Duodenal mucosa (tissue), 2 donors: Measurements from ENCODE around the gene CLIC4.

ENCODE experiments used
- H3K27ac ChIP-seq: one replicate; pipeline ENCODE4 v1.7.0; 2013; ENCODE audit warnings: low read depth, low read length
- H3K27me3 ChIP-seq, 2 donors: one replicate each; pipeline ENCODE4 v1.7.0; 2013; ENCODE audit warnings: low read length in 2 of 2, control low read depth in 1 of 2; ENCODE audit not compliant: insufficient read depth in 2 of 2, control insufficient read depth in 1 of 2
- H3K36me3 ChIP-seq, 2 donors: one replicate each; pipeline ENCODE4 v1.7.0; 2013; ENCODE audit warnings: low read length in 2 of 2, control low read depth in 1 of 2; ENCODE audit not compliant: insufficient read depth in 2 of 2, control insufficient read depth in 1 of 2
- H3K4me1 ChIP-seq, 2 donors: one replicate each; pipeline ENCODE4 v1.7.0; 2013; ENCODE audit warnings: low read length in 2 of 2, control low read depth in 1 of 2; ENCODE audit not compliant: insufficient read depth in 2 of 2, control insufficient read depth in 1 of 2
- H3K4me3 ChIP-seq, 2 donors: one replicate each; pipeline ENCODE4 v1.7.0; 2013; ENCODE audit warnings: low read length in 2 of 2, low read depth in 1 of 2
- H3K9ac ChIP-seq, 2 donors: one replicate each; pipeline ENCODE4 v1.7.0; 2013; ENCODE audit warnings: low read length in 2 of 2, low read depth in 1 of 2
- H3K9me3 ChIP-seq, 2 donors: one replicate each; pipeline ENCODE4 v1.7.0; 2013; ENCODE audit warnings: low read length in 2 of 2, control low read depth in 1 of 2; ENCODE audit not compliant: control insufficient read depth in 1 of 2

The CLIC4 gene

DNA sequence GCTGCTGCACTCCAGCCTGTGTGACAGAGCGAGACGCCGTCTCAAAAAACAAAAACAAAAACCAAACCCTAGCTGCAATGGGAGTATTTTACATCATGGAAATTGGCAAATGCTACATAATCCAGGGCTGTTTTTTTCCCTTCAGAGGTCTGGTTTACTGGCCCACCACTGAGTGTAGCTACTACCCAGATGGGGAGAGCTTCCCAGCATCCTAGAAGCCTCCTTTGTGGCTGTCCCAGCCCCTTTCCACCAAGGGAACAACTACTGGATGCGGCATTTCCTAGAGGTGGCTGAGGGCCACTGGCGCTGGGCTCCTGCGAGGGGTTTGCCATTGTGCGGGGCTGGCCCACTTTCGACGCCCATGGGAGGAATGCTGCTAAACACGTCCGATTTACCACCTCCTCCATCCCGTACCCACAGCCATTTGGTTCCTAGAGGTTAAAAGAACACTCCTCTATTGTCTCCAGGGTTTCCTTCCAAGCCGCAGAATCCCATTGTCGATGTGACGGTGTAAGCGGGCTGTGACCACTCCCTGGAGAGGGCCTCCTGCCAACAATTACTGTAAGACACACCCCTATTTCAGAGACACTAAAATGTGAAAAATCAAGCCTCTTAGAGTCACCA is 129.5 kb downstream of the CLIC4 start:
- Histone ChIP-seq H3K36me3 (no peaks in the 10 kb centered on the region), H3K27ac (no peak overlapping the region), H3K27me3 (no peaks in the 10 kb centered on the region), H3K4me1 (peaks cover 6 to 7% of the 10 kb centered on the region in 2 donors), H3K9me3 (no peaks in the 10 kb centered on the region), H3K4me3 (no peak overlapping the region), H3K9ac (no peak overlapping the region)

DNA sequence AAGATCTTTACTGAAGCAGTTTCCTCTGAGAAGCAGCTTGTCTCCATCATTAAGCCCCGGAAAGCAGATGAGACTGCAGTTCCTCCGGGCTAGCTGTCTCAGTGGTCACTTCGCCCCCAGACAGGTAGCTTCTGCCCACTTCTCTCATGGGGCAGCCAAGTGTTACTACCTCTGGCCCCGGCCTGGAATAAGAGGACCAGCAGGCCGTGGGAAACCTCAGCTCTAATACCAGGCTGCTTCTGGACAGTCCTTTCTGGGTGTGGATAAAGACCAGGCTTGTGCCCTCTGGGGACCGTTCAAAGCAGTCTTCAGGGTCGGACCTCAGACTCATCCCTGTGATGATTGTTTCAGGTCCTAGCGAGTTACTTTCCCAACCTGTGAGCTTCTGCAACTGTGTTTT is 130.0 kb downstream of the CLIC4 start:
- Histone ChIP-seq H3K36me3 (no peaks in the 10 kb centered on the region), H3K4me3 (no peak overlapping the region), H3K27me3 (no peaks in the 10 kb centered on the region), H3K9me3 (no peaks in the 10 kb centered on the region), H3K9ac (no peak overlapping the region), H3K4me1 (peaks cover 6 to 7% of the 10 kb centered on the region in 2 donors), H3K27ac (no peak overlapping the region)

DNA sequence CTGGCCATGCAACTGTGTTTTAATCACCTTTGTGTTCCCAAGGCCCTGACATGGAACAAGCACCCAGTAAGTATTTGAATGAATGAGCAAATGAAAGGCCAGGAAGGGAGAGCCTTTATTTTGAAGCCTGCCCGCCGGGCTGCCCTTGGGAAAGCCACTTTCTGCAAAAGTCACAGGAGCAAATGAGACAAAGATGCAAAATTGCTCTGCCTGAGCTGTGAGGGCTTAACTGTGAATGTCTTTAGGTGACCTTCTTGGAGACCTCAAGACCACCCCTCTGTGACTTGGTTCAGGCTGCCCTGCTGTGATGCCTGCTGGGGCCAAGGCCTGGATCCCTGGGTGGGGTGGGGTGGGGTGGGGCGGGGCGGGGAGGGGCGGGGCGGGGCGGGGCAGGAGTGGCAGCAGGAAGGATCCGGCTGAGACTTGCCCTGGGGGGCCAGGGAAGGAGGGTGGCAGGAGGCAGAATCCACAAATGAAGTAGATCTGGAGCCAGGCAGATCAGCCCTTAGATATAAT is 130.8 kb downstream of the CLIC4 start:
- H3K36me3 ChIP-seq, result no peaks in the 10 kb centered on the region

DNA sequence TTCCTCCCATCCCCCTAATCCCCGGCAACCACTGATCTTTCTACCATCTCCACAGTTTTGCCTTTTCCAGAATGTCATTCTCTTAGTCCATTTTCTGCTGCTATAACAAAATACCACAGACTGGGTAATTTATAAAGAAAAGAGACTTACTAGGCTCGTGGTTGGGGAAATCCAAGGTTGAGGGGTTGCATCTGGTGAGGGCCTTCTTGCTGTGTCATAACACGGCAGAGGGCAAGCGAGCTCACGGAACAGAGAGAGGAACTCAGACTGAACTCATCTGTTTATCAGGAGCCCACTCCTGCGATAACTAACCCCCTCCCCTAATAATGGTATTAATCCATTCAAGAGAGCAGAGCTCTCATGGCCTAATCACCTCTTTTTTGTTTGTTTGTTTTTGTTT is 132.8 kb downstream of the CLIC4 start:
- H3K36me3 ChIP-seq, result no peaks in the 10 kb centered on the region
- H3K9me3 ChIP-seq, result peaks cover 0 to 4% of the 10 kb centered on the region in 2 donors
- H3K9ac ChIP-seq, result no peak overlapping the region
- H3K4me1 ChIP-seq, result peaks cover 2 to 4% of the 10 kb centered on the region in 2 donors
- H3K4me3 ChIP-seq, result no peak overlapping the region
- H3K27me3 ChIP-seq, result no peaks in the 10 kb centered on the region
- no peak overlapping the region for H3K27ac ChIP-seq

More for the DNA sequence above, 130.8 kb downstream of the CLIC4 start:
- Histone ChIP-seq H3K9ac (no peak overlapping the region), H3K9me3 (peaks cover 0 to 4% of the 10 kb centered on the region in 2 donors), H3K4me3 (no peak overlapping the region), H3K27ac (no peak overlapping the region), H3K4me1 (peaks cover 3 to 7% of the 10 kb centered on the region in 2 donors), H3K27me3 (no peaks in the 10 kb centered on the region)

DNA sequence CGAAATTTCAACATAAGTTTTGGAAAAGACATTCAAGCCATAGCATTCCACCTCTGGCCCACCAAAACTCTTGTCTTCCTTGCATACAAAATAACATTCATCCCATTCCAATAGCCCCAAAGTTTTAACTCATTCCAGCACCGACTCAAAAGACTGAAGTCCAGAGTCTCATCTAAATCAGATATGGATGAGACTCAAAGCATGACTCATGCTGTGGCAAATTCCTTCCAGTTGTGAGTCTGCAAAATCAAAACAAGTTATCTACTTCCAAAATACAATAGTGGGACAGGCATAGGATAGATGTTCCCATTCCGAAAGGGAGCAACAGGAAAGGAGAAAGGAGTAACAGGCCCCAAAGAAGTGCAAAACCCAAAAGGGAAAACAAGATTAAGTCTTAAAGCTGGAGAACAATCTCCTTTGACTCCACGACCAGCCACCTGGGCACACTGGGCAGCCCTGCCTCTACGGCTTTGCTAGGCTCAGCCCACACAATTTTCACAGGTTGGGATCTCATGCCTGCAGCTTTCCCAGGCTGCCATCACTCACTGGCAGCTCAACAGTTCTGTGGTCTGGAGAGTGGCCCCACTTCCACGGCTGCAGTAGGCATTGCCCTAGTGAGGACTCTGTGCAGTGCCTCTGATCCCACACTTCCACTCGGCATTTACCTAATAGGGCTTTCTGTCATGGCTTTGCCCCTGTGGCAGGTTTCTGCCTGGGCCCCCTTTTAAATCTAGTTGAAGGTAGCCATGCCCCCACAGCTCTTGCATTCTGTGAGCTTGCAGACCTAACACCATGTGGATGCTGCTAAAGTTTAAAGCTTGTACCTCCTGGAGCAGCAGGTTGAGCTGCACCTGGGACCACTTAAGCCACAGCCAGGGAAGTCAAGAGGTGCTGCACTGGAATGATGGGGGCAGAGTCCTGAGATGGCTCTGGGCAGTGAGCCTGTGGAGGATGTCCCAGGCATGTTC is 133.8 kb downstream of the CLIC4 start:
- peaks cover 0 to 4% of the 10 kb centered on the region in 2 donors for H3K9me3 ChIP-seq
- H3K36me3 ChIP-seq, result no peaks in the 10 kb centered on the region
- no peak overlapping the region for H3K27ac ChIP-seq
- no peak overlapping the region for H3K9ac ChIP-seq
- H3K27me3 ChIP-seq, result no peaks in the 10 kb centered on the region
- peaks cover 2 to 4% of the 10 kb centered on the region in 2 donors for H3K4me1 ChIP-seq
- no peak overlapping the region for H3K4me3 ChIP-seq

DNA sequence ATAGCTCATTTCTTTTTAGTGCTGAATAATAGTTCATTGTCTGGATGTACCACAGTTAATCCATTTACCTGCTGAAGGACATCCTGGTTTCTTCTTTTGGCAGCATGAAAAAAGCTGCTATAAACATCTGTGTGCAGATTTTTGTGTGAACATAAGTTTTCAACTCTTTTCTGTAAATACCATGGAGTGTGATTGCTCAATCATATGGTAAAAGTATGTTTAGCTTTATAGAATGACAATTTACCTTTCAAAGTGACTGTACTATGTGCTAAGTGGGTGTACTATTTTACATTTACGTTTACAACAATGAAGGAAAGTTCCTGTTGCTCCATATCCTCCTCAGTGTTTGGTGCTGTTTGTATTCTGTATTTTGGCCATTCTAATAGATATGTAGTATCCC is 135.8 kb downstream of the CLIC4 start:
- no peaks in the 10 kb centered on the region for H3K36me3 ChIP-seq
- H3K27me3 ChIP-seq, result no peaks in the 10 kb centered on the region
- H3K27ac ChIP-seq, result no peak overlapping the region
- peaks cover 2 to 4% of the 10 kb centered on the region in 2 donors for H3K4me1 ChIP-seq
- no peak overlapping the region for H3K4me3 ChIP-seq
- H3K9ac ChIP-seq, result no peak overlapping the region
- peaks cover 0 to 4% of the 10 kb centered on the region in 2 donors for H3K9me3 ChIP-seq

DNA sequence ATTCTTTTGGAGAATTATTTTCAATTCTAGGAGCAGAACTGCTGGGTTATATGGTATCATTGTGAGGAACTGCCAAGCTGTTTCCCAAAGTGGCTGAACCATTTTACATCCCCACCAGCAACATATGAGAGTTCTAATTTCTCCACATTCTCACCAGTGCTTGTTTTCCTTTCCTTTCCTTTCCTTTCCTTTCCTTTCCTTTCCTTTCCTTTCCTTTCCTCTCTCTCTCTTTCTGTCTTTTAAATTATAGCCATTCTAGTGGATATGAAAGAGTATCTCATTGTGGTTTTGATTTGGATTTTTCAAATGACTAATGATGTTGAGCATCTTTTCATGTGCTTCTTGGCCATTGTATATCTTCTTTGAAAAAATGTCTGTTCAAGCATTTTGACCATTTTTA is 139.5 kb downstream of the CLIC4 start:
- Histone ChIP-seq H3K27ac (no peak overlapping the region), H3K27me3 (no peaks in the 10 kb centered on the region), H3K9me3 (peaks cover 0 to 4% of the 10 kb centered on the region in 2 donors), H3K4me1 (peaks cover 0 to 8% of the 10 kb centered on the region in 2 donors), H3K9ac (no peak overlapping the region), H3K36me3 (no peaks in the 10 kb centered on the region), H3K4me3 (no peak overlapping the region)

DNA sequence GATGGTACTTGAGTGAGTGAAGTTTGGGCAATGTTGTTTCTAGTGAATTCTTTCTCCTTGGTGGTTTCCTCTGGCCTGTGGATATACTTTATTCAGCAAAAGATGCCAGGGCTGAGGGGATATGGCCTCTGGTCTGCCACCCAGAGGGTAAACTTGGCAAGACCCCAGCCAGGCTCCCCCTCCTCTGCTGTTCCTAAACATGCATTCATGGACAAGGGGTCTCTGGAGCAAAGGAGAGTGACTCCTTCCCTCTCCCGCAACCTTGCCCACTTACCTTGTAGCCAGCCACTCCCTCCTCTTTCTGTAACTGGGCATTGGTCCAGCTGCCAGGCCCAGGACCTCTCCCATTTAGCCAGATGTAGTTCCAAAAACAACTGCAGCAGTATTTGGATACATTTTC is 141.0 kb downstream of the CLIC4 start:
- H3K27ac ChIP-seq, result no peak overlapping the region
- peaks cover 4 to 19% of the 10 kb centered on the region in 2 donors for H3K4me1 ChIP-seq
- H3K9me3 ChIP-seq, result no peaks in the 10 kb centered on the region
- H3K36me3 ChIP-seq, result no peaks in the 10 kb centered on the region
- no peaks in the 10 kb centered on the region for H3K27me3 ChIP-seq
- no peak overlapping the region for H3K4me3 ChIP-seq
- H3K9ac ChIP-seq, result no peak overlapping the region

DNA sequence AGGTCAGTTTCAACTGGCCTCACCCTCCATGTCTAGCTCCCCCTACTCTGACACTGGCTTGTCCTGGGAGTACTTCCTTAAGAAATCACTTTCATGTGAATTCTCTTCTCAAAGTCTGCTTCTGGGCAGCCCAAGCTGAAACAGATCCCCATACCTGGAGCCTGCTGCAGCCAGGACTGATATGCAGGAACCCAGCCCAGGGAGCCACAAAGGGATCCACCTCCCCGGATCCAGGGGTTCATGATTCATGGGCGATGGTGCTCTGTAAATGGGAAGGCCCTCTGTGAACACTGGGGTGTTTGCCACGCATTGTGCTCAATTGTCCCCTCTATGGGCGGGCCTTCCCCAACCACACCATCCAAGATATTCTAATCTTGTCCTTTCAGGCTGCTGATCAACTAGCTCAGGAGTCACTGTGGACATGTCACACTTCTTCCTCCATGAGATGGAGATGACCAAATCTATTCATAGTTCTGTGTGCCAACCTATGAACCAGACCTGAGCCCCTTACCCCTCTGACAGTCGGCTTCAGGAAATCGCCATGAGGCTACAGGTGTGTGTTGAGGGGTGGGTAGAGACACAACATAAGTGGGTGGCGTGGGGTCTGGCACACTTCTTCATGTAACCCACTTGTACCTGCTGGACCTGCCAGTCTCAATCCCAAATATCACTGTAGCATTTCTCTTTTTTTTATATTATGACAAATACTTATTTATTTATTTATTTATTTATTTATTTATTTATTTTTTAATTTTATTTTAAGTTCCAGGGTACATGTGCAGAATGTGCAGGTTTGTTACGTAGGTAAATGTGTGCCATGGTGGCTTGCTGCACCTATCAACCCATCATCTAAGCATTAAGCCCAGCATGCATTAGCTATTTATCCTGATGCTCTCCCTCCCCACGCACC is 143.1 kb downstream of the CLIC4 start:
- Histone ChIP-seq H3K27ac (no peak overlapping the region), H3K4me1 (peaks cover 9 to 21% of the 10 kb centered on the region in 2 donors), H3K9me3 (no peaks in the 10 kb centered on the region), H3K36me3 (no peaks in the 10 kb centered on the region), H3K4me3 (no peak overlapping the region), H3K27me3 (no peaks in the 10 kb centered on the region), H3K9ac (no peak overlapping the region)
